ENCODE data around the gene ACTR1A.

Gene ACTR1A

DNA sequence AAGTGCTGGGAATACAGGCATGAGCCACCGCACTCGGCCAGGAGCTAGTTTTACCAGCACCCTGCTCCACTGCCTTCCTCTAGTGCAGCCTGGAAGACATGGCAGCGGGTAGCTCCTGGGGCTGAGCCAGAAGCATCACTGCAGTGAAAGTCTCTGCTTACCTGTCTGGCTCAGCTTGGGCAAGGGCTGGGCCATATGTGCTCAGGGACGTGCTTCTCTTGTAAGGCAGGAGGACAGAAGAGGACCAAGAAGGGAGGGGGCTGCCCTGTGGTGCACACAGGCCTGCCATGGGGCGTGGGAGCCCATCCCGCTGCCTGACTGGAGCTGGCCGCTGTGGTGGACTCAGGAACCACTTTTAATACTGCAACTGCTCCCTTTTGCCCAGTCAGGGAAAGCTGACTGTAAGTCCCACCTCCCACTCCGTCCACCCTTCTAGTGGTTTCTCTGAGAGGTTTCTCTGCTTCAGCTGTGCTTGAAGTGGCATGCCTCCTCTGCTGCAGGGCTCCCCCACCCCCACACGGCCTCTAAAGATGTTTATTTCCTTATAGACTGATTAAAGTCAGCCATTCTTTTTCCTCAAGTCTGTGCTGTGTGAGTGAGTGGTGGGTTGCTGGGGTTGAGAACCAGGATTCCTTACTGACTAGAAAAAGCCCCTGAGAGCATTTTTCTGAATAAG lies 25.9 kb downstream of the ACTR1A start:
- Histone ChIP-seq H2BK12ac (ENCODE audit: low read length in 2 of 2) (no peak overlapping the region), H3K79me1 (replicated peaks; ENCODE audit: low read length, poor library complexity, severe bottlenecking) (no peaks in the 10 kb centered on the region), H3K14ac (ENCODE audit: low read length in 2 of 2) (no peak overlapping the region), H4K8ac (ENCODE audit: low read length) (no peak overlapping the region), H3K4me1 (ENCODE audit: control insufficient read depth, insufficient read depth, low read depth, low read length) (peaks cover 8% of the 10 kb centered on the region), H3K36me3 (ENCODE audit: control insufficient read depth in 1 of 2, insufficient read depth in 2 of 2, low read depth in 1 of 2, low read length in 2 of 2) (peaks cover 28 to 31% of the 10 kb centered on the region in 2 experiments), H3K27ac (ENCODE audit: low read length, poor library complexity, severe bottlenecking) (no peak overlapping the region), H3K23ac (ENCODE audit: low read length in 2 of 2) (no peak overlapping the region), H2BK15ac (ENCODE audit: low read depth, poor library complexity, severe bottlenecking) (no peak overlapping the region), H3K4ac (ENCODE audit: low read depth in 1 of 2, low read length in 2 of 2) (no peak overlapping the region), H4K91ac (ENCODE audit: low read length) (peak overlapping the region; percentile 43), H3K27me3 (ENCODE audit: control insufficient read depth in 1 of 2, insufficient read depth in 1 of 2, low read length in 2 of 2) (peaks cover 0 to 24% of the 10 kb centered on the region in 2 experiments), H3K4me2 (ENCODE audit: low read length, poor library complexity, severe bottlenecking) (no peak overlapping the region), H3K9me3 (ENCODE audit: control insufficient read depth, low read length) (no peaks in the 10 kb centered on the region), H2AK5ac (ENCODE audit: low read length, severe bottlenecking) (no peak overlapping the region), H2AFZ (ENCODE audit: low read depth, low read length) (no peak overlapping the region), H2BK120ac (ENCODE audit: low read depth, low read length) (no peak overlapping the region), H2BK5ac (ENCODE audit: low read depth, low read length, poor library complexity, severe bottlenecking) (no peak overlapping the region), H3K18ac (ENCODE audit: low read depth in 1 of 2, low read length in 2 of 2) (no peak overlapping the region), H3K9ac (ENCODE audit: low read length) (no peak overlapping the region), H3K4me3 (ENCODE audit: insufficient read depth in 1 of 2, low read depth in 1 of 2, low read length in 2 of 2) (no peak overlapping the region)
- WGBS, result 71% methylated on average over 8 of the region's 9 CpGs
- peak; percentile 35 for DNase-seq

GRCh38 chr10:102475451-102476040 lies 27.0 kb downstream of the ACTR1A start:
- Histone ChIP-seq H3K9me3 (ENCODE audit: control insufficient read depth, low read length) (no peaks in the 10 kb centered on the region), H3K23ac (ENCODE audit: low read length in 2 of 2) (no peak overlapping the region), H3K14ac (ENCODE audit: low read length in 2 of 2) (no peak overlapping the region), H4K91ac (ENCODE audit: low read length) (peak overlapping the region; percentile 7), H2BK15ac (ENCODE audit: low read depth, poor library complexity, severe bottlenecking) (no peak overlapping the region), H3K4me1 (ENCODE audit: control insufficient read depth, insufficient read depth, low read depth, low read length) (peaks cover 8% of the 10 kb centered on the region), H2AK5ac (ENCODE audit: low read length, severe bottlenecking) (no peak overlapping the region), H2BK120ac (ENCODE audit: low read depth, low read length) (no peak overlapping the region), H3K18ac (ENCODE audit: low read depth in 1 of 2, low read length in 2 of 2) (no peak overlapping the region), H3K36me3 (ENCODE audit: control insufficient read depth in 1 of 2, insufficient read depth in 2 of 2, low read depth in 1 of 2, low read length in 2 of 2) (peaks cover 18 to 20% of the 10 kb centered on the region in 2 experiments), H2BK12ac (ENCODE audit: low read length in 2 of 2) (no peak overlapping the region), H2AFZ (ENCODE audit: low read depth, low read length) (no peak overlapping the region), H3K79me1 (replicated peaks; ENCODE audit: low read length, poor library complexity, severe bottlenecking) (no peaks in the 10 kb centered on the region), H3K4me2 (ENCODE audit: low read length, poor library complexity, severe bottlenecking) (no peak overlapping the region), H3K27me3 (ENCODE audit: control insufficient read depth in 1 of 2, insufficient read depth in 1 of 2, low read length in 2 of 2) (peaks cover 0 to 34% of the 10 kb centered on the region in 2 experiments), H3K4me3 (ENCODE audit: insufficient read depth in 1 of 2, low read depth in 1 of 2, low read length in 2 of 2) (no peak overlapping the region), H2BK5ac (ENCODE audit: low read depth, low read length, poor library complexity, severe bottlenecking) (no peak overlapping the region), H3K4ac (ENCODE audit: low read depth in 1 of 2, low read length in 2 of 2) (no peak overlapping the region), H4K8ac (ENCODE audit: low read length) (no peak overlapping the region), H3K27ac (ENCODE audit: low read length, poor library complexity, severe bottlenecking) (no peak overlapping the region), H3K9ac (ENCODE audit: low read length) (no peak overlapping the region)
- no peak for DNase-seq
- 98% methylated on average over 8 of the region's 9 CpGs for WGBS

GRCh38 chr10:102473445-102474331 lies 28.8 kb downstream of the ACTR1A start:
- Histone ChIP-seq H3K9me3 (ENCODE audit: control insufficient read depth, low read length) (no peaks in the 10 kb centered on the region), H3K18ac (ENCODE audit: low read depth in 1 of 2, low read length in 2 of 2) (peak overlapping the region in 1 of 2 experiments; percentile 11), H2BK15ac (ENCODE audit: low read depth, poor library complexity, severe bottlenecking) (no peak overlapping the region), H4K91ac (ENCODE audit: low read length) (no peak overlapping the region), H3K4me1 (ENCODE audit: control insufficient read depth, insufficient read depth, low read depth, low read length) (peaks cover 8% of the 10 kb centered on the region), H2AK5ac (ENCODE audit: low read length, severe bottlenecking) (no peak overlapping the region), H3K27ac (ENCODE audit: low read length, poor library complexity, severe bottlenecking) (no peak overlapping the region), H3K23ac (ENCODE audit: low read length in 2 of 2) (no peak overlapping the region), H2BK5ac (ENCODE audit: low read depth, low read length, poor library complexity, severe bottlenecking) (no peak overlapping the region), H2BK120ac (ENCODE audit: low read depth, low read length) (no peak overlapping the region), H3K4me2 (ENCODE audit: low read length, poor library complexity, severe bottlenecking) (no peak overlapping the region), H3K27me3 (ENCODE audit: control insufficient read depth in 1 of 2, insufficient read depth in 1 of 2, low read length in 2 of 2) (peaks cover 0 to 43% of the 10 kb centered on the region in 2 experiments), H3K4ac (ENCODE audit: low read depth in 1 of 2, low read length in 2 of 2) (no peak overlapping the region), H3K4me3 (ENCODE audit: insufficient read depth in 1 of 2, low read depth in 1 of 2, low read length in 2 of 2) (no peak overlapping the region), H3K9ac (ENCODE audit: low read length) (no peak overlapping the region), H2AFZ (ENCODE audit: low read depth, low read length) (no peak overlapping the region), H3K36me3 (ENCODE audit: control insufficient read depth in 1 of 2, insufficient read depth in 2 of 2, low read depth in 1 of 2, low read length in 2 of 2) (peaks cover under 1 to 2% of the 10 kb centered on the region in 2 experiments), H3K14ac (ENCODE audit: low read length in 2 of 2) (no peak overlapping the region), H2BK12ac (ENCODE audit: low read length in 2 of 2) (no peak overlapping the region), H4K8ac (ENCODE audit: low read length) (no peak overlapping the region), H3K79me1 (replicated peaks; ENCODE audit: low read length, poor library complexity, severe bottlenecking) (no peaks in the 10 kb centered on the region)
- no peak for DNase-seq
- 92% methylated on average over 25 of the region's 27 CpGs for WGBS
